ENCODE results near the gene SEMA4D. TPM values are rescaled to one million over a fixed set of nuclear protein-coding genes. Genes with fewer than 3 reads are reported as not detected.
A peak's percentile ranks its signal among the peaks of the same experiment; 100 is the strongest.

The SEMA4D gene
- total RNA-seq, 4 donors from 2014 or later: 23.6 to 77.0 (median 41.3) TPM

- no peak for ATAC-seq
- in situ Hi-C loops (cut with MboI; ENCODE audit: low sequenced_read_pairs in 4 of 4) (no loop called here), intact Hi-C loops (cut with DNase I; ENCODE audit: low total_unique reads) (no loop called here)
- TF ChIP-seq CTCF (IDR thresholded peaks at IDR 0.05 in 4 of 5, conservative IDR thresholded peaks at IDR 0.05 in 1 of 5) (no peak), POLR2A (IDR thresholded peaks at IDR 0.05) (no peak)
- no peak overlapping the region for H3K4me3 ChIP-seq
- peak in 1 of 2 donors; percentile 23 for DNase-seq
- no peak overlapping the region for H3K27ac ChIP-seq
- no peaks in the 10 kb centered on the region for H3K9me3 ChIP-seq
- peaks cover 0 to 7% of the 10 kb centered on the region in 2 donors for H3K4me1 ChIP-seq
- H3K27me3 ChIP-seq: no peaks in the 10 kb centered on the region
- H3K36me3 ChIP-seq: no peaks in the 10 kb centered on the region
Measured at GRCh38 chr9:89522261-89522958, 24.5 kb upstream of the SEMA4D start.

GRCh38 chr9:89519366-89519805 lies 21.5 kb upstream of the SEMA4D start:
- peak in 1 of 2 donors; percentile 83 for DNase-seq
- in situ Hi-C loops (cut with MboI; ENCODE audit: low sequenced_read_pairs in 4 of 4): no loop called here
- Histone ChIP-seq H3K36me3 (no peaks in the 10 kb centered on the region), H3K27ac (peak overlapping the region in 3 of 4 donors; percentile 61 to 72 (median 64)), H3K9me3 (no peaks in the 10 kb centered on the region), H3K4me3 (no peak overlapping the region), H3K4me1 (peaks cover 0 to 7% of the 10 kb centered on the region in 2 donors), H3K27me3 (no peaks in the 10 kb centered on the region)
- intact Hi-C loops (cut with DNase I; ENCODE audit: low total_unique reads): no loop called here
- no peak for TF ChIP-seq POLR2A (IDR thresholded peaks at IDR 0.05)
- TF ChIP-seq CTCF (IDR thresholded peaks at IDR 0.05 in 4 of 5, conservative IDR thresholded peaks at IDR 0.05 in 1 of 5): no peak
- ATAC-seq: peak; percentile 88 to 99

- intact Hi-C loops (cut with DNase I; ENCODE audit: low total_unique reads): no loop called here
- H3K27me3 ChIP-seq: no peaks in the 10 kb centered on the region
Measured at GRCh38 chr9:89518466-89519365, 20.8 kb upstream of the SEMA4D start.

GRCh38 chr9:89515416-89515815 lies 17.5 kb upstream of the SEMA4D start:
- Histone ChIP-seq H3K4me3 (no peak overlapping the region), H3K27me3 (no peaks in the 10 kb centered on the region), H3K4me1 (peaks cover 0 to 7% of the 10 kb centered on the region in 2 donors), H3K36me3 (no peaks in the 10 kb centered on the region), H3K9me3 (no peaks in the 10 kb centered on the region), H3K27ac (no peak overlapping the region)
- intact Hi-C loops (cut with DNase I; ENCODE audit: low total_unique reads): no loop called here
- ATAC-seq (no peak), DNase-seq (no peak)
- in situ Hi-C loops (cut with MboI; ENCODE audit: low sequenced_read_pairs in 4 of 4): no loop called here
- TF ChIP-seq CTCF (IDR thresholded peaks at IDR 0.05 in 4 of 5, conservative IDR thresholded peaks at IDR 0.05 in 1 of 5) (no peak), POLR2A (IDR thresholded peaks at IDR 0.05) (no peak)

More at GRCh38 chr9:89518466-89519365, 20.8 kb upstream of the SEMA4D start:
- DNase-seq: no peak
- no peak for ATAC-seq
- peaks cover 0 to 7% of the 10 kb centered on the region in 2 donors for H3K4me1 ChIP-seq
- no peak overlapping the region for H3K4me3 ChIP-seq
- no peaks in the 10 kb centered on the region for H3K36me3 ChIP-seq
- H3K27ac ChIP-seq: peak overlapping the region in 1 of 4 donors; percentile 72
- TF ChIP-seq CTCF (IDR thresholded peaks at IDR 0.05 in 4 of 5, conservative IDR thresholded peaks at IDR 0.05 in 1 of 5): no peak
- TF ChIP-seq POLR2A (IDR thresholded peaks at IDR 0.05): no peak
- in situ Hi-C loops (cut with MboI; ENCODE audit: low sequenced_read_pairs in 4 of 4): no loop called here
- H3K9me3 ChIP-seq: no peaks in the 10 kb centered on the region

All from gastrocnemius medialis (tissue), 4 donors.